ENCODE data around the gene RABGEF1.
"Not testable (repeated sequence)": the region's sequence is repeated elsewhere in the genome, so short reads cannot be mapped to it uniquely, and the experiment has no call there.

RABGEF1 gene

GRCh38 chr7:66735850-66736249, 4.7 kb upstream of the RABGEF1 start:
- DNase-seq (ENCODE audit: low spot score), result no peak

GRCh38 chr7:66736892-66737291, 3.6 kb upstream of the RABGEF1 start:
- DNase-seq (ENCODE audit: low spot score), result no peak

- DNase-seq (ENCODE audit: low spot score), result no peak
Measured at GRCh38 chr7:66737667-66738066, 2.9 kb upstream of the RABGEF1 start.

DNA sequence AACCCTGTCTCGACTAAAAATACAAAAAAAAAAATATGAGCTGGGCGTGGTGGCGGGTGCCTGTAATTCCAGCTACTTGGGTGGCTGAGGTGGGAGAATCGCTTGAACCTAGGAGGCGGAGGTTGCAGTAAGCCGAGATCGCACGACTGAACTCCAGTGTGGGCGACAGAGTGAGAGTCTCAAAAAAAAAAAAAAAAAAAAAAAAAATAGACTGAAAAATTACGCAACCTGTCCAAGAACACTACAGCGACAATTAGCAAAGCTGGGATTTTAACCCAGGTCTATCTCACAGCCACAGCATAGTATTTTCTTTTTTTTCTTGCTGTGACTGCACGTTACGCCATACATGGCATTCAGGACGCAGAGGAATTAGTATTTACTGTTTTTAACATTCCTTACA, 1.1 kb upstream of the RABGEF1 start:
- DNase-seq (ENCODE audit: low spot score), result no peak

DNA sequence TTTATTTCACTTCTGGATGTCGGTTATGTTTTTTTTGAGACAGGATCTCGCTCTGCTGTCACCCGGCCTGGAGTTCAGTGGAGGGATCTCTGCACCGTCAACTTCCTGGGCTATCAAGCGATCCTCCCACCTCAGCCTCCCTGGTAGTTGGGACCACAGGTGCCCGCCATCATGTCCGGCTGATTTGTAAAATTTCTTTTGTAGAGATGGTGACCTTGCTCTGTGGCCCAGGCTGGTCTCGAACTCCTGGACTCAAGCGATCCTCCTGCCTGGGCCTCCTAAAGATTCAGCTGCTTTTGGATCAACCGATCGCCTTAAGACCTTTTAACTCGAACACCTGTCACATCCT, 606 bp upstream of the RABGEF1 start:
- no peak for DNase-seq (ENCODE audit: low spot score)

GRCh38 chr7:66740980-66741709, 612 bp downstream of the RABGEF1 start:
- DNase-seq (ENCODE audit: low spot score), result not testable (repeated sequence)

- no peak for DNase-seq (ENCODE audit: low spot score)
Measured at GRCh38 chr7:66741710-66742049, 1.1 kb downstream of the RABGEF1 start.

- not testable (repeated sequence) for DNase-seq (ENCODE audit: low spot score)
Measured at GRCh38 chr7:66742298-66742697, 1.8 kb downstream of the RABGEF1 start.

- no peak for DNase-seq (ENCODE audit: low spot score)
Measured at GRCh38 chr7:66743920-66744319, 3.4 kb downstream of the RABGEF1 start.

- DNase-seq (ENCODE audit: low spot score), result no peak
Measured at GRCh38 chr7:66747385-66747784, 6.9 kb downstream of the RABGEF1 start.

DNA sequence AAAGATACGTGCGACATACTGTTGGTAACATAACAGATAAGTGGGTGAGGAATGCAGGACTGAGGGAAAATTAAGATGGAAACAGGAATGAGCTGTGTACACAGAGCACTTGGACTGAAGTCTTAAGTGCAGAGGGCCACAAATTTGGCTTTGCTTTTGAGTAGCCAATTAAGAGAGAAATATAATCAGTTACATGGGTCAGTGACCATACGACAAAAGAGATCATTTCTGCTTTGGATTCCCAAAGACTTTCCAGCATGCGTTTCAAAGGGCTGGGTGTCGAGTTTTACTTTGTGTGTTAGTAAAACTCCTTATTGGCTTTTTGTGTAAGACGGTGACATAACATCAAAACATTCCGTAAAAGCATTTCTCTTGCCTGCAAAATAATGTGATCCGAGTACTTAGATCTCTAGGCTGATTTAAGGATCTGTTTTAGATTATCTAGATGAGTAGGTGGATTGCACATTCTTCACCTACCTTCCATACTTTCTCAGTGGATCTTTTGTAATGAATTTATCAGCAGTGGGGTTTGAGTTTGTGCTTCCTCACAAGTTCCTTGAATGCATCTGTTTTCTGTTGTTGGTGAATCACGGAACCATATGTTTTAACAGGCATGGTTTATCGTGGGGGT, 7.5 kb downstream of the RABGEF1 start:
- DNase-seq (ENCODE audit: low spot score), result no peak

- no peak for DNase-seq (ENCODE audit: low spot score)
Measured at GRCh38 chr7:66748791-66749190, 8.3 kb downstream of the RABGEF1 start.

DNA sequence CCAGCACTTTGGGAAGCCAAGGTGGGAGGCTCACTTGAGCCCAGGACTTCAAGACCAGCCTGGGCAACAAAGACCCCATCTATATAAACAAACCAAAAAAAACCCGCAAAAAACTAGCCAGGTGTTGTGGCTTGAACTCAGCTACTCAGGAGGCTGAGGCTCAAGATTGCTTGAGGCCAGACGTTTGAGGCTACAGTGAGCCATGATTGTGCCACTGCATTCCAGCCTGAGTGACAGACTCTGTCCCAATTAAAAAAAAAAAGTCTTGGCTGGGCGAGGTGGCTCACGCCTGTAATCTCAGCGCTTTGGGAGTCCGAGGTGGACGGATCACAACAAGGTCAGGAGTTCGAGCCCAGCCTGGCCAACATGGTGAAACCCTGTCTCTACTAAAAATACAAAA, 11.4 kb downstream of the RABGEF1 start:
- DNase-seq (ENCODE audit: low spot score), result no peak

DNA sequence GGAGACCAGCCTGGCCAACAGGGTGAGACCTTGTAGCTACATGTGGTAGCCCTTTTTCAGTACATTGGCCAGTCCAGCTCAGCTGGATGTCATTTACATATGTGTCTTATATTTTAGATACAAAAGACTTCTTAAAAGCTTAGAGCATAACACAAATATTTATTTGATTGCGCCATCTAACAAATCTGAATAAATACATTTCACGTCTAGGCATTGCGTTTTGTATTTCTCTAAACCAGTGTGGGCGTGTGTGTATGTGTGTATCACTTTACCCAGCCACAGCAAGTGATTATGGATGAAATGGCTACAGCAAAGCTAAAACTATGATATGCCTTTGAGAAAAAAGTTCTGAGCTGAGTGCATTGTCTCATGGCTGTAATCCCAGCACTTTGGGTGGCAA, 14.0 kb downstream of the RABGEF1 start:
- DNase-seq (ENCODE audit: low spot score), result no peak

- DNase-seq (ENCODE audit: low spot score), result not testable (repeated sequence)
Measured at GRCh38 chr7:66755059-66755458, 14.5 kb downstream of the RABGEF1 start.

GRCh38 chr7:66756227-66756626, 15.7 kb downstream of the RABGEF1 start:
- not testable (repeated sequence) for DNase-seq (ENCODE audit: low spot score)

DNA sequence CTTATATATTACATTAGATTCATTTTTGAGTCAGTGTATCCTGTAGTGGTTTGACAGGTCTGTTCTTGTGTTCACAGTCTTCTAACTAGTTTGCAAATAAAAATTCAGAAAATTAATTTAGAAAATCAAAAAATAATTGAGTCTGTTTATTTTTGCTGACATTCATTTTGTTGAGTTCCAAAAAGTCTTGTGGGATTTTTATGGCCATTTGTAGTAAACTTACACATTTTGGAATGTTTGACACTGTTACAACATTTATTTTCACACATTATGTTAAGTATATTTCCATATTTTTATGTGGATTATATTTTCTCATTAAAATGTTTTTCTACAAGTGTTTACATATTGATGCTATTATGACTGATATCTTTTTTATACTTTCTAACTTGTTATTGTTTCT, 16.4 kb downstream of the RABGEF1 start:
- DNase-seq (ENCODE audit: low spot score), result no peak

DNA sequence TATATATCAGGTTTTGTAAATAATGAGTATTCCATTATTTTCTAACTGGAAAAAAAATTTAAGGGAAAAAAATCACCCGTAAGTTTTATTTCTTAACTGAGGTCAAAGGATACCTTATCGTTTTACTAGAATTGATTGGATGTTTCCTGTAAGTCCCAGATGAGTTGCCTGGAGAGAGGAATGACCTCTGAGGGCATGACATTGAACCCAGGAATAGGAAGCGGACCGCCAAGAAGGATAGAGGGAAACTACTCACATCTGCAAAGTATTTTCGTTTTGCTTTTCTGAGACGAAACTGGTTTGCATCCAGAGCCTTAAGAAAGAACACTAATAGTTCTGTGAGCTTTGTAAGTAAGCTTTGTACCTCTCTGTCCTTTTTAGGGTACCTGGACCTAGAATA, 17.4 kb downstream of the RABGEF1 start:
- DNase-seq (ENCODE audit: low spot score), result no peak

DNA sequence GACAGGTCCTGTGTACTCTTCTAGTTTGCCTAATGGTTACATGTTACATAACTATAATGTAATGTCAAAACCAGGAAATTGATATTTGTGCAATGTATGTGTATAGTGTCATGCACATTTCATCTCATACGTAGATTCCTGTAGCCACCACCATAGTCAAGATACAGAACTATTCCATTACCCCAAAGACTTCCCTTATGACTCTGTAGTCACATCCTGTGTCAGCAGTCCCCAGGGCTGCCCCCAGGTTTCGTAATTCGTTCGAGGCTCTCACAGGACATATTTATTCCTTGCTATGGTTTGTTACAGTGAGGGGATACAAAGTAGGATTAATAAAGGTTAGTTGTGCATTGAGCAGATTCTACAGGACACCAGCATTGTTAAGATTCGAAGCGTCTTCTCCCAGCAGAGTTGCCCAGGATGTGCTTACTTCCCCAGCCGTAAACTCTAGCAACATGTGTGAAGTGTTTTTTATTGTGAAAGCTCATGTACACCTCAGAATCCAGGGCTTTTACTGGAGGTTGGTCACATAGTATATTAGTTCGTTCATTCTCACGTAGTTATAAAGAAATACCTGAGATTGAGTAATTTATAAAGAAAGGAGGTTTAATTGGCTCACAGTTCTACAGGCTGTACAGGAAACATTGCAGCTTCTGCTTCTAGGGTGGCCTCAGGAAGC, 18.6 kb downstream of the RABGEF1 start:
- no peak for DNase-seq (ENCODE audit: low spot score)

DNA sequence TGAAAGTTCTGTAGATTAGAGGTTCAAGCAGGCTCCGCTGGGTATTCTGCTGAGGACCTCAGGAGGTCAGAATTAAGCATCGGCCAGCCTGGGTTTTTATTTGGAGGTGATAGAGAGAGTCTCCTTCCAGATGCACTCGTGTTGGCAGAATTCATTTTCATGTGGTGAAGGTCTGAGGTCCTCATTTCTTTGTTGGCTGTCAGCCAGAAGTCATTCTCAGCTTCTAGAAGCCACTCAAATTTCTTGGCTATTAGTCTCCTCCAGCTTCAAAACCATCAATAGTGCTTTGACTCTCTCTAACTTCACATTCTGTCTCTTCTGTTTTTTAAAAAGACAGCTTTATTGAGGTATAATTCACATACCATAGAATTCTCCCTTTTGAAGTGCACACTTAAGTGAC, 22.6 kb downstream of the RABGEF1 start:
- DNase-seq (ENCODE audit: low spot score), result not testable (repeated sequence)

GRCh38 chr7:66763633-66764355, 23.3 kb downstream of the RABGEF1 start:
- not testable (repeated sequence) for DNase-seq (ENCODE audit: low spot score)

DNA sequence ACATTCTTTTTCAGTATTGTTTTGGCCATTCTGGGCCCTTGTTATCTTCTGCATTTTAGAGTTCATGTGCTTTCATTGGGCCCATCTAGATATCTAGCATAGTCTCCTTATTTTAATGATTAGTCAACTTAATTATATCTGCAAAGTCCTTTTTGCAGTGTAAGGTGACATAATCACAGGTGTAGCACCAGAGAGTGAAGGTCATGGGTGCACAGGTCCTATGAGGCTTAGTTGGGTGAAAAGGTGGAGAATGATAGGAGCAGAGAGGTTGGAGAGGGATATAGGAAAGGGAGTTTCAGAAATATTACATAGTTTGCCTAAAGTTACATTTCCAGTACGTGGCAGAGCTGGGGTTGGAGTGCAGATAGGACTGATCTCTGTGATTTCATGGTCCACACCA, 24.4 kb downstream of the RABGEF1 start:
- DNase-seq (ENCODE audit: low spot score), result not testable (repeated sequence)

Measured in ecto neural progenitor cell (in vitro differentiated cells).